ENCODE data around the gene SIX1.

SIX1 gene

DNA sequence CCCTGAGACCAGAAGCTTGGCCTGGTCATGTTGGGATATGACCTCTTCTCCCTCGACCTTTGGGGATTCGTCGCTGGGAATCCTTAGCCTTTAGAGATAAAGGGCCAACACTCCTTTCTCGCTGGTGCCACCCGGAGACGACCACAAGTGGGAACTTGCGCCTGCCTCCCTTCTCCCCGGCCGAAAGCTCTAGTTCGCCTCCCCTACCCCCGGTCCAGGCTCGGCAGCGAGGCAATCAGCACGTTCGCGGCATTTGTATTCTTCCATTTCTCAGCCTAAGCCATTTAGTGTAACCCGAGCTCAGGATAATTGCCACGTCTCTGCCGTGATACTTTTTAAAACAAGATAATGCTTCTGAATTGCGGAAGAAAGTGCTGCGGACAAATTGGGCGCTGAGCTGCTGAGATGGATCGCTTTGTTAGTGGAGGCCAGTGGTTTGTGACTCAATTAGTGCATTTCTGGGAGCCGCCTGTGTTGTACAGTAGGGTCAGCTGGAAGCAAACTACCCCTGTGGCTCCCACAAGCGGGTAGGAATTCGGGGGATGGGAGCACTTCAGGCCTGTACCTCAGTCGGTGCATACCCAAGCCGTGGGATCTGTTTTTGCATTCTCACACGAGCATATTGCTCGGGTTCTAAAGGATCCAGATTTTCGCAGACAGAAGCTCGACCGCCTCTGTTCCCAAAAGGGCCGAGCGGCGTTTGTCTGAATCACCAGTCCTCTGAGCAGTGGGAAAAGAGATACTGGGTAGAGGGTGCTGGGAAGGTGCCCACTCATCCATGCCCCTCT is 6.8 kb upstream of the SIX1 start:
- DNase-seq (ENCODE audit: low spot score), result no peak
- no peak for FAIRE-seq

DNA sequence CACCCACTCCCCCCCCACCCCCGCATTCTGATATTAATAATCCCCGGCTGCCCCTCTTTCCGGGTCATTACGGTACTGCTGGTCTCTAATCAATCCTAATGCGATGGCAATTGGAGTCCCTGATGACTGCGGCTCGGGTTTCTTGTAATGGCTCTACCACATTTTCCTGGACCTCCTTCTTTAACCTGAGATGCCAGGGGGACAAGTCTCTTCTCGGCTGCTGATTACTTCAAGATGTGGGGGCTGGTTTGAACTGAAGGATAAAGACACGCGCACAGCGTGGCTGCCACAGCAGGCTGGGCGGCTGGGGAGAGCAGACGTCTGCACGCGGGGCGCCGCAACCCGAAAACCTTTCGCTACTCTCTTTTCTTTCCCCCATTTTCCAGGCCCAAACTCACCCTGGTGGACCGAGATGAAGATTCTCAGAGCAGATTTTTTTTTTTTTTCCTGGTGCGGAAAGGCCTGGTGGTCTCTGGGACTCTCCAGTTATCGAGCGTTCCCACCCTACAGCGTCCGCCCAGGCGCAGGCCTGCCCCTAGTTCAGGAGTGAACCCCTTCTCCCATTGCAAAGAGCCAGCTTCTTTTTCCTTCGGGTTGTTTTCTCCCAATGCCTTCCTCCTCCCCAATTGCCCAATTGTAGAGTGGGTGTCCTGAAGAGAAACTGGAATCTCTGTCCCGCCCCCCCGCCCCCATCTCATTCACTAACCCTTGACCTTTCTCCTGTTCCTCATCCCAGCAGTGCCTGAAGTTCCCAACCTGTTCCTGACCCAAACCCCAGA is 6.0 kb upstream of the SIX1 start:
- DNase-seq (ENCODE audit: low spot score), result no peak

DNA sequence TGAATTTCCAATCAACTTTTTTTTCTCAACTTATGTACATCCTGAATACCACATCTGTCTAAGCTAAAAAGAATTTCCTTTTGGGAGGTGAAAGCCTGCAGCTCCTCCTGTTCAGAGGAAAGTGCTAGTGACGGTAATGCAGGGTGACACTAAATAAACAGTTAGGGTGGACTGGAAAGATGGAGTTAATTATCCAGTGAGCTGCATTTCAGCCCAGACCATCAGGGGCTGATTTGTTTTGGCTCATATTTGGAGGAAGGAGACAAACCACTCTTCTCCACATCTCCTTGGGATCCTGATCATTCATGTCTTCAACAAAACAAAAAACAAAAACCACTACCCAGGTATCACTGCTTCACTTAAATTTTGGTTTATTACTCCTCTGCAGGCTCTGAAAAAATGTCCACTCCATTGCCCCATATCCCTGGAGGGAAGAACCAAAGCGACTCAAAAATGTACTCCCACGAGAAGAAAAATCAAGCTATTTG is 5.1 kb upstream of the SIX1 start:
- DNase-seq (ENCODE audit: low spot score) (no peak), FAIRE-seq (no peak)

More for the DNA sequence above, 6.0 kb upstream of the SIX1 start:
- FAIRE-seq, result no peak

DNA sequence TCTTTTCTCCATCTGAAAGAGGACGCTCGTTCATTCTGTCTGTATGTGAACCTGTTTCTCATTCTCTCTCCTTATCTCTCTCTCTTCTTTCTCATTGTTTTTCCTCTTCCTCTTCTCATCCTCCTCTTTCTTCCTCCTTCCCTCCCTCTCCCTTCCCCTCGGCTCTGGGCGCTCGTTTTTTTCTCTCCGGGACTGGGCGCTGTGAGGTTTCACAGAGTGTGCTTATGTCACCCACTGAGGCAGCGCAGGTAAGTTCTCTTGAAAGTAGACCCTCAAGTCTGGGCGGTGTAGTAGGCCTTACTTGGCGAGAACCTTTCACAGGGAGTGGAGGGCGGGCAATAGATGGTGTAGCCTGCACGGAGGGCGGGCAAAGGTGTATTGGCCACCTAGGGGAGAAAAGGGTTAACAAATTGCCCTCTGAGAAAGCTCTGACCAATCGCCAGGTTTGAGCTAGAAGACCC is 4.5 kb upstream of the SIX1 start:
- no peak for FAIRE-seq
- DNase-seq (ENCODE audit: low spot score), result no peak

DNA sequence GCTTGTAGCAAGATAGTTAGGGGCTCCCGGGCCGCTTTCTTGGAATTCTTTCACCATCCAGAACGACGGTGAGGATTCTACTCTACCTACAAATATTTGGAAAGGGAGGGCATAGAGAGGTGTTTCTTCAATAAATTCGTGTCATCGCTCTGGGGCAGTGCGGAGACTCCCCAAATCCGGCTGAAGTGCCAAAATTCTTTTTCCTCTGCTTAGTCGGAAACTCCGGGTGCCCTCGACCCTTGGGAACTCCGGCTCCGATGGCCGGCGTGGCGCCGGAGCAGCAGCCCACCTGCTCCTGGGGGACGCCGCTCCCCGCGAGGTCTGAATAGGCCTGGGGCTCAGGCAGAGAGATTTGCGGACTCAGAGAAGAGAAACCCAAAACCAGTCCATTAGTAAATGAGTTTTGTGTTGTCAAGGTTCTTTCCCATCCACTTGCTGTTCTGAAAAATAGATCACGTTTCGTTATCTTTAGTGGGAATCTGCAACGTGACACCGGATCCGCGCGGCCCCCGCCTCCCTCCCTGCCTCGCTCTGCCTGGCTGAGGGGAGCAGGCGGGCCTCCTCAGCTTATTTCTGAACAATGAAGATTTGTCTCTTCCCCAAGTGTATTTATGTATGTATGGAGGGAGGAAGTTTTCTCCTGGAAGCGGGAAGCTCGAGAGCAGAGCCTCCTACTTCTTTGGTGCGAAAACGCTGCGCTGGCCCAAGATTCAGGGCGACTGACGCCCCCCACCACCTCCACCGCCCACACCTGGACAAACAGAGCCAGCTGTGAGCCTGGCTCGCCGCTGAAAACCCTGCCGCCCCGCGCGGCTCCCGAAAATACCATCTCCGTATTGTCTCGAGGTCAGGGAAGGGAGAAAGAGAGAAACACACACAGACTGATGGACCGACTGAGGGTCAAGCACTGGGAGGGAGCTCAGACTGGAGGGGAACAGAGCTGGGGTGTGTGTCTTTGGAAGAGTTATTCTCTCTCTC is 3.7 kb upstream of the SIX1 start:
- no peak for DNase-seq (ENCODE audit: low spot score)
- FAIRE-seq, result no peak

DNA sequence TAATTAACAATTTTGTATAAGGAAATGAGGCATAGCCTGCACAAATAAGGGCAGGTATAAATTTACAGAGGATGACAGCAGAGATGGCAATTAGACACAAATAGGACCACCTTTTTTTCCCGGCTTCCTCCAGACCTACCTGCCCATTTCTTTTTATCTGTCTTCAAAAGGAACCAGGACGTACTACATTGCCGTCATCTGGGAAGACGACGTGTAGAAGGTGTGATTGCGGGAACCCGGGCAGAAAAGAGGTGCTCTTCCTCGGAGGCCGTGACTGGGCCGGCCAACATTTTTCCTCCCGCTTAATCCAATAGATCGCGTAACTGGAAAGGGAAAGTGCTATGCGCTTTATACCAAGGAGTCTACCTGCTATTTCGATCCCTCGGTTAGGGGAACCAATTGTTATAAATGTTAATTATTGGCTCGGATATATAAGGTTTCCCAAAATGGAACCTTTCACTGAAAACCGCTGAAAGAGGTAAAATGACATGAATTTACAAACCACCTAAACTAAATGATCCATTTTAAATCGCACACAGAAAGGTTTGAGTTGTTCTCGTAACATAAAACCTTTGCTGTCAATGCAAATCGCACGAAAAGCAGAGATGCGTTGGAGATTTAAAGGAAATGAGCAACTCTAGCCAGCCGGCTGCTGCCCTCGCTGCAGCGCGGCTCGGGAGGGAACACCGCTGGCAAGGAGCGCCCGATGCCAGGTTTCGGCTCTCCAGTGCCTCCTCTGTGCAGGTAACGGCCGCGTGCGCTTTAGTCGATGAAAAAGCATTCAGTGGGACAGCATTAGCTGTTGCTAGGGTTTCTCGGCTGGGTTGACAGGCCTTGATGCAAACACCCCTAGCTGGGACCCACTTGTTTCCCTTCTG is 2.8 kb upstream of the SIX1 start:
- no peak for DNase-seq (ENCODE audit: low spot score)
- FAIRE-seq, result no peak

DNA sequence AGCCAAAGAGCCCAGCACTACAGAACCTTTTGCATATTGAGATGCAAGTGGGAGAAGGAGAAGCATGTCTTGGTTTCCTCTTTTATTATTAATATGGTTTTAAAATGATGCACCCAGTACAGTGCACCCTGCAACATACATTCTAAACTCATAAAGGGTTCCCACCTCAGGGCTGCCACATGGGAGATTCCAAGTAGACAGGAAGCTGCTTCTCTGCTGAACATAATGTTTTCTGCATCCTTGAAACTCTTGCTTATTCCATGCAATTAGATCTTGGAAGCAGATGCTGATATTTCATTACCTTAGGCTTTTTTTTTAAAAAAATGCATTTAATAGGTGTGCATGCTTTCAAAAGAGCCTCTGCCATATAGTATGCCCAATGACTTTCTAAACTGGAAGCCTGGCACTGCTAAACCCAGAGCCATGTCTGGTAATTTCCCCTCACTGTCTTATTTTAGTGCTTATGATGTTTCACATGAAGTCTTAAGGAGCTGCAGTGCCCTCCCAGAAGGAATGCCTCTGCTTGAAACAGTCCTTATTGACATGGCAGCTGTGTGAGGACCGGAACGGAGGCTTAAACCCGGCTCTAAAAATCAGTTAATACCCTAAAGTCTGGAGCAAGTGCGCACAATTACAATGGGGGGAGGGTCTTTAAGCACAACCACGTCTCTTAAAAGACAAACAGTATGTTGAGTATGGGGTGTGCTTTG is 2.0 kb upstream of the SIX1 start:
- FAIRE-seq, result no peak
- no peak for DNase-seq (ENCODE audit: low spot score)

DNA sequence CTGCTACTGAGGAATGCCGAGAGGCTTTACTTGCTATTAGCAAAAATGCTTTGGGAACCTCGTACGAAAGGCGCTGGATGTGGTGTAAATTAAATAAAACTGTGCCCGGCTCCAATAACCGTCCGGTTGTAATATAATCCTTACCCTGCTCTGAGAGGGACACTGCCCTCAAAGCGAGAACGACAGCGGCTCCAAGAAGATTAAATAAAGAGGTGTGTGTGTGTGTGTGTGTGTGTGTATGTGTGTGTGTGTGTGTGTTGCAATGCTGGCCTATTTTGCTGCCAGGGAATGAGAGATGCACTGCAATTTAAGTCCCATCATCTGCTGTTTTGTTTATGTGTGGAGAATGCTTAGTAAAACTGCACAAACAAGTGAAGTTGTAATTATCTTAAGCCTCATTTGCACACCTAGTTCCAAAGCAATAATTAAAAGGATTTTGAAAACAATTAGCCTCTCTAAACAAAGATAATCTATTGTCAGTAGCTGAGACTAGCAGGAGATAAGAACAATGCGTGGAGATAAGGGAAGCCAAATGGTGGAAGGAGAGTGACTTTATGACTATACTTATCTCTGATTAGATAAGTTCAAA is 1.2 kb upstream of the SIX1 start:
- DNase-seq (ENCODE audit: low spot score) (no peak), FAIRE-seq (no peak)

DNA sequence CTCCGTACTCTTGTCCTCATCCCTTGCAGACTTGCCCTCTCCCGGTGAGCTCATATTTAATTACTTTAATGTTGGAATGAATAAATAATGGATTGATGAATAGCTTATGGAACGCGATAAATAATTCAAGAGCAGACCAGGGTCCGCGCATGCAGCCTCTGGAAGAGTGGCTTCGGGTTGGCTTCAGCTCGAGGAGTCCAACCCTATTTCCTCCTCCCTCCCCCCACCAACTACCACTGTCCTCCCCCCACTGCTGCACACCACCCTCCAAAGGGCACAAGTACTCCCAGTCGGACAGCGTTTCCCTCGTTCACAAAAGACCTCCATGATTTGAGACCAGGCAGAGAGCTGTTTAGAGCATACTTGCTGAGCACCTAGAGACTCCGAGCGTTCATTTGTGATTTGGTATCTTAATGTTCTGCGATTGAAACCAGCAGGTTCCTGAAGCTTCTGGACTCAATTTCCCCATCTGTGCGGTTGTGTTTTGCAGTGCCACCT is 647 bp upstream of the SIX1 start:
- DNase-seq (ENCODE audit: low spot score) (no peak), FAIRE-seq (no peak)

DNA sequence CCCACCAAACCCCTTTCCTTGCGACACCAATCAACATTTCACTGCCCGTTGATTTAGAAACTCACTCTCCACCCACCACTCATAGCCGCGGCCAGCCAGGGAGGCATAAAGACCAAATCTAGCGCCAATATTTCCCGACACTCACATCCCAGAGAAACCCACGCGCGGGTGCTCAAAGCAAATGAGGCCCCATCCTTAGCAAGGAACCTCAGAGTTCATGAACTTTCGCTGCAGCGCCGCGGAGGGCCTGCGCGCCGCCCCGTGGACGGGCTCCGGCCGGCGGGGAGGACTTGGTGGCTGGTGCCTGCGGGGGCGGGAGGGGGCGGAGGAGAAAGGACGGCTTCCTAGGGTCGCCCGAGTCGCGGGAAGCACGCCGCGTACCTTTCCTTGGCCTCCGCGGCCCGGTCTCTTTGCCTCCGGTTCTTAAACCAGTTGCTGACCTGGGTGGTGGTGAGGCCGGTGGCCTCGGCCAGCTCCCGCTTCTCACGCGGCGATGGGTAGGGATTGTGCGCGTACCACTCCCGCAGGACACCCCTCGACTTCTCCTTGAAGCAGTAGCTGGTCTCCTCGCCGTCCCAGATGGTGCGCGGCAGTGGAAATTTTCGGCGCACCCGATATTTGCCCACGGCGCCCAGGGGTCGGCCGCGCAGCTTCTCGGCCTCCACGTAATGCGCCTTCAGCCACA is 886 bp downstream of the SIX1 start:
- no peak for FAIRE-seq
- no peak for DNase-seq (ENCODE audit: low spot score)

DNA sequence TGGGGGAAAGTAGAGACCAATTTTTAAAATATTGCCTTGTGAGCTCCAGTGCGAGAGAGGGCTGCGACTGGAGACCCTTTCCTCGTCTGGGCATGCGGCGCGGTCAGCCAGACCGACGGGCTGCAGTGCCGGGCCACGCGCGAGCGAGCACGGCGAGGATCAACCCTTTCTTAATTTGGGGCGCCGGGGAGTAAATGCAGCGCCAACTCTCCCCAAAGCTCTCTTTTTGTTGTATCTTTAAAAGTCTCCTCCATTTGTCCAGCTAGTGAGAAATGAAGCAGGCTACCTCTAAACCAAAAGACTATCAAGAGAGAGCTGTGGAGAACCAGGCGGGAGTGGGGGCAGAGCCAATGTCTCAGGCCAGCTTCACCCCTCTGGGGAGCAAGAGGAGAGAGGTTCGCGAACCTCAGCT is 1.4 kb downstream of the SIX1 start:
- no peak for FAIRE-seq
- no peak for DNase-seq (ENCODE audit: low spot score)

DNA sequence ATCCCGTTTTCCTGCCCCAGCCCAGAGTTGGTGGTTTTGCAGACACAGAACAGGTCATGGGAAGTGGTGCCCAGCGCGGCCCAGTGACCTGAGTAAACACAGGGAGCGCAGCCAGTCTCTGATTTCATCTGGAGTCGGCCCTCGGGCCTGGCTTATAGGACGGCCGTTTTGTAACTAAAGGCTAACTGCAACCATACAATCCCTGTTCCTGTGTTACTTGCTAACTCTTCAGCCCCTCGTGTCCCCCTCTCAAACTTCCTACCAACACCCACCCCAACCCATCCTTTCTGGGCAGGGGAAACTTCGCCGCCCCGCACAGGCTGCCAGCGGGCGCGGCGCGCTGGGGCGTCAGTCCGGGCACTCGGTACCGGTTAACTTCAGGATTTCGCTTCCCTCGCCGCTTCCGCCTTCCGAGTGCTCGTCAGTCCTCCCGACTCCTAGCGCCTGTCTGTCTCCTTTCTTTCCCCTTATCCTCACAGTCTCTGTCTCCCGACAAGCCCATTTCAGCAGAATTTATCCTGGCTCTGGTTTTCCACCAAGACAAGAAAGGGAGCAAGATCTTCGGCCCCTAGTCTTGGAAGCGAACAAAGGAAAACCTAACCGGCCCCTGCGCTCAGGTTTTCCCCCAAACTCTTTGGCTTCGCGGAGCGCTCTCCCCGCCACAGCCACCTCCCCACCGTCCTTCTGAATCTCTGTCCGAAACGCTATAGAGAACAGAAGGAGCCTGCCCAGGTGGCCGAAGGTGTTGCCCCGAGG is 2.0 kb downstream of the SIX1 start:
- DNase-seq (ENCODE audit: low spot score), result peak; percentile 33
- no peak for FAIRE-seq

DNA sequence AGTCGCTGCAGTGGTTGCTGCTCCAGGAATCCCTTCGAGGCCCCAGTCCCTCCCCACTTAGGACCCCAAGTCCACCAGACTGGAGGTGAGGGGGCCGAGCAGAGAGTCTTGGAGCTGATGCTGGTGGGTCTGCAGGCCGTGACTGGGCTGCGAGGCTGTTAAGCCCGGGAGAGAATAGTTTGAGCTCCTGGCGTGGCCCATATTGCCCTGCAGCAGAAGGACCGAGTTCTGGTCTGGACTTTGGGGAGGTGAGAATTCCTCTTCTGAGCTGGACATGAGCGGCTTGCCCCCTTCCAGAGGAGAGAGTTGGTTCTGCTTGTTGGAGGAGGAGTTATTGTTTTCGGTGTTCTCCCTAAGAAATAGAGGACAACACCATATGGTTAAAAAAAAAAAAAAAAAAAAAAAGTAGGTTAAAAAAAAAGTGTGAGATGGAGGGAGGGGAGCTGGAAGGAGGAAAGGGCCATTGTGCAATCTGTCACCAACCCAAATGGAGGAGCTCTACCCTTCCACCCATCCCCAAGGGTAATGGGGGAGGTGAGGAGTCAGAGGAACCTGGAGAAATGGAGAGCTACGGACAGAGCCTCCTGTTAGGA is 3.0 kb downstream of the SIX1 start:
- FAIRE-seq (no peak), DNase-seq (ENCODE audit: low spot score) (no peak)

DNA sequence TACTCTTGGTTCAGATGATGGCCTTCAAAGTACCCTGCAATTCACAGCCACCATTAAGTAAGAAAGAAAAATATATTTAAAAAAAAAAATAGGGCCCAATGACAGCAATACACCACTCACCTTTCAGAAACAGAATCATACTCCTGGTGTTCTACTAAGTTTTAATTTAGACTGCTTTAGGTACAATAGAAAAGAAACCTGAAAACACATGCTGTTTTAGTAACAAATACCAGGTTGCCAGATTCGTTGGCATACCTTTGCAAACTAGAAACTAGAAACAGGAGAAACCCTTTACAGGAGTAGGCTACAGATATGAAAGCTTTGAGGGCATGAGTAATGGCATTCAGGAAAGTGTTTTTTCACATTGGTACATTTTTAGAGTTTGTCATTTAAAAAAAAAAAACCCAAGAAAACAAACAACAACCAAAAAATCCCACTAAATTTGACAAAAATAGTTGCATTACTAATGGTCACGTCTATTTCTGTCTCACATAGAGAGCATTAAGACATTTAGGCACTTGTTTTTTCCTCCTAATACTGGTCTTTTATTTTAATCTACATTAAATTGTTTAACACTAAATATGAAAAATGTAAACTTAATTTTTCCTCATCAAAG is 4.0 kb downstream of the SIX1 start:
- FAIRE-seq, result no peak
- DNase-seq (ENCODE audit: low spot score), result no peak

DNA sequence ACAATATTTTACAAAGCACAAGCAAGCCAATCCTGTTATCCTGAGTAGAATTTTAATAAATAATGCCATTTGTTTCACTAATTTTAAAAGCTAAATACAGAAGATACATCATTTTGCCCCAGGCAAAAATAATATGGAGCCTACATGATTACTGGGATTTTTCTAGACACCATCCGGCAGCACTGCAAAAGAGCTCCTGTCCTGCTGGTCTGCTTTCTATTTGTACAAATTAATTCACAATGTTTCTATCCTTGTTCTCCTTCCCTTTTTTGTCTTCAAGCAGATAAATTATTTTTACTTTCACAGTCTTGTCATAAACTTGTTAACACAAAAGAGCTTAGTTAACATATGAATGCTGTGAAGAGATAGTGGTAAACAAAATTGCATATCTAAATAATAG is 4.6 kb downstream of the SIX1 start:
- DNase-seq (ENCODE audit: low spot score), result no peak
- no peak for FAIRE-seq

DNA sequence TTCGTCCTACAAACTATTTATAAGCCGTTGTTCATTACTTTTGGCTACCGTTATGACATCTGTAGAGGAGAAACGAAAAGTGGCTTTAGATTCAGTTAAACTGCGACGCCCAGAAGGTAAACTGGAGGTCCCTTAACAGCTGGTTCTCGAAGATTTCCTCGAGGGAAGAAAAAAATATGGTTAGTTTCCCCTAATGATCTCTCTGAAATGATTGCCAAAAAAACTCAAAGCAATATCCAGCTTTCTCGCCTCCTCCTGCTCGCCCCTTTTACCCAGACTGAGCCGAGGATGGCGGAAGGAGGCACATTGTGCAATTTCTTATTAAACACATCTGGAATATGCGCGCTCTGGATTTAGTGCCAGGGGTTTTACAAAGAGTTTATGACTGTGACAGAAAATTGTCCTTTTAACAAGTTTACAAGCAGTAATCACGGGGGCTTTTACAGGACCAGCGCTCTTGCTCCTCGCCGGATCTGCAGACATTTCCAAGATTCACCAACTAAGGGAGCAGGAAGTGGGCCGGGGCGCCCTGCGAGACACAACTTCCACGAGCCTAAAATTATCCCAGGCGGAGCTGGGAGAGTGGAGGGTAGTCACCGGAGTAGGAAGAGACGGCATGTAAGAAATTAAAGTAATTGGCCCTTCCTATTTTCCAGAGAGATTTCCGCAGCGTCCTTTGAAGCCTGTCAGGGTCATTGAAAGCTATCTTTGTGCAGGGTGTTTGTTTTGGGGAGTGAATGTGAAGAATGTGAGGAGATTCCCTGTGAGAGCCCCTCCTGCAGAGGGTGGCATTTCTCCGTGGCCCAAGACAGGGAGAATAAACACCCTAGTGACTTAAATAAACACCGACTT is 5.6 kb downstream of the SIX1 start:
- DNase-seq (ENCODE audit: low spot score) (no peak), FAIRE-seq (no peak)

Measured in RCC 7860 (cell line).